SH-SY5Y (cell line): ENCODE measurements around the gene EPHA6.

Experiments used
- GATA2 ChIP-seq: IDR thresholded peaks from 2 replicates; pipeline ENCODE4 v1.6.1; 2011; ENCODE audit warnings: mild to moderate bottlenecking, low read depth, low read length
- GATA3 ChIP-seq: IDR thresholded peaks from 2 replicates; pipeline ENCODE4 v1.6.1; 2011; ENCODE audit warnings: low read depth, mild to moderate bottlenecking, low read length, moderate library complexity

GRCh38 chr3:97744289-97744688 lies 929.9 kb downstream of the EPHA6 start:
- TF ChIP-seq GATA2, result no peak
- no peak for TF ChIP-seq GATA3
